COLO668 (cell line): Measurements from ENCODE around the gene INAVA.

Experiments used
- DNase-seq: peaks from one replicate; lab custom pipeline; 2025; ENCODE audit not compliant: unreplicated experiment; lab: John Stamatoyannopoulos, UW

The INAVA gene

GRCh38 chr1:200894712-200895442, at the start of gene INAVA:
Gene INAVA (plus strand): TSS chr1:200894900. CDS start chr1:200898401, 3,501 bp downstream.
- no peak for DNase-seq

GRCh38 chr1:200845360-200845759, 49.3 kb upstream of the INAVA start:
- no peak for DNase-seq

- no peak for DNase-seq
Observed at GRCh38 chr1:200846398-200846797, 48.3 kb upstream of the INAVA start.

- no peak for DNase-seq
Observed at GRCh38 chr1:200849430-200849829, 45.3 kb upstream of the INAVA start.

- no peak for DNase-seq
Observed at GRCh38 chr1:200850554-200850953, 44.1 kb upstream of the INAVA start.

- no peak for DNase-seq
Observed at GRCh38 chr1:200856716-200857357, 37.9 kb upstream of the INAVA start.

- DNase-seq = no peak
Observed at GRCh38 chr1:200857804-200858203, 36.9 kb upstream of the INAVA start.

GRCh38 chr1:200861937-200862647, 32.6 kb upstream of the INAVA start:
- no peak for DNase-seq

GRCh38 chr1:200862713-200863415, 31.8 kb upstream of the INAVA start:
- DNase-seq = no peak

GRCh38 chr1:200866116-200866515, 28.6 kb upstream of the INAVA start:
- DNase-seq = no peak

GRCh38 chr1:200866521-200866920, 28.2 kb upstream of the INAVA start:
- no peak for DNase-seq

GRCh38 chr1:200867018-200867811, 27.5 kb upstream of the INAVA start:
- DNase-seq = no peak

- DNase-seq = no peak
Observed at GRCh38 chr1:200869376-200869752, 25.3 kb upstream of the INAVA start.

- DNase-seq = no peak
Observed at GRCh38 chr1:200869753-200870391, 24.8 kb upstream of the INAVA start.

- DNase-seq = no peak
Observed at GRCh38 chr1:200872446-200873115, 22.1 kb upstream of the INAVA start, which contains the start of gene GPR25. Gene GPR25 (plus strand): TSS chr1:200872981. CDS start chr1:200873038, 57 bp downstream.

GRCh38 chr1:200873116-200873670, 21.5 kb upstream of the INAVA start:
- peak; percentile 83 for DNase-seq

- peak; percentile 69 for DNase-seq
Observed at GRCh38 chr1:200873671-200874397, 20.9 kb upstream of the INAVA start.

GRCh38 chr1:200874694-200875093, 20.0 kb upstream of the INAVA start:
- DNase-seq = no peak
